ENCODE results near the gene USP30.

USP30 gene

GRCh38 chr12:109093022-109093918, 40.9 kb downstream of the USP30 start, which contains the start of gene ALKBH2:
Gene ALKBH2 (minus strand): TSS chr12:109093472. CDS start chr12:109092786, 686 bp downstream.
- H3K27me3 ChIP-seq (replicated peaks; ENCODE audit: control insufficient read depth, insufficient read depth, low read length, poor library complexity, severe bottlenecking) = no peaks in the 10 kb centered on the region
- H3K27ac ChIP-seq (ENCODE audit: insufficient read depth, low read length, poor library complexity, severe bottlenecking) = peak within 1 kb of the TSS; percentile 56
- peak within 1 kb of the TSS; percentile 59 for H3K4me3 ChIP-seq (ENCODE audit: insufficient read depth, low read depth, low read length, poor library complexity, severe bottlenecking)
- peaks cover 16% of the 10 kb centered on the region for H3K4me1 ChIP-seq (ENCODE audit: control insufficient read depth, insufficient read depth, low read length, poor library complexity, severe bottlenecking)
- DNase-seq = peak; percentile 91 to 92 (median 92)
- H3K9me3 ChIP-seq (ENCODE audit: control insufficient read depth, low read length) = no peaks in the 10 kb centered on the region
- peaks cover 6% of the 10 kb centered on the region for H3K36me3 ChIP-seq (ENCODE audit: control insufficient read depth, insufficient read depth, low read length)

GRCh38 chr12:109097140-109097434, 44.7 kb downstream of the USP30 start:
- no peak overlapping the region for H3K27ac ChIP-seq (ENCODE audit: insufficient read depth, low read length, poor library complexity, severe bottlenecking)

GRCh38 chr12:109097435-109098182, 45.2 kb downstream of the USP30 start, which contains the start of gene UNG:
Gene UNG (plus strand): TSS chr12:109097597. CDS start chr12:109097680, 83 bp downstream.
- no peaks in the 10 kb centered on the region for H3K27me3 ChIP-seq (replicated peaks; ENCODE audit: control insufficient read depth, insufficient read depth, low read length, poor library complexity, severe bottlenecking)
- H3K4me1 ChIP-seq (ENCODE audit: control insufficient read depth, insufficient read depth, low read length, poor library complexity, severe bottlenecking) = peaks cover 24% of the 10 kb centered on the region
- H3K27ac ChIP-seq (ENCODE audit: insufficient read depth, low read length, poor library complexity, severe bottlenecking) = peak within 1 kb of the TSS; percentile 56
- H3K4me3 ChIP-seq (ENCODE audit: insufficient read depth, low read depth, low read length, poor library complexity, severe bottlenecking) = peak within 1 kb of the TSS; percentile 73
- peak; percentile 90 to 96 (median 95) for DNase-seq
- peaks cover 7% of the 10 kb centered on the region for H3K36me3 ChIP-seq (ENCODE audit: control insufficient read depth, insufficient read depth, low read length)
- no peaks in the 10 kb centered on the region for H3K9me3 ChIP-seq (ENCODE audit: control insufficient read depth, low read length)

More at GRCh38 chr12:109097140-109097434, 44.7 kb downstream of the USP30 start:
- Histone ChIP-seq H3K4me1 (ENCODE audit: control insufficient read depth, insufficient read depth, low read length, poor library complexity, severe bottlenecking) (peaks cover 27% of the 10 kb centered on the region), H3K27me3 (replicated peaks; ENCODE audit: control insufficient read depth, insufficient read depth, low read length, poor library complexity, severe bottlenecking) (no peaks in the 10 kb centered on the region), H3K9me3 (ENCODE audit: control insufficient read depth, low read length) (no peaks in the 10 kb centered on the region), H3K4me3 (ENCODE audit: insufficient read depth, low read depth, low read length, poor library complexity, severe bottlenecking) (no peak overlapping the region), H3K36me3 (ENCODE audit: control insufficient read depth, insufficient read depth, low read length) (peaks cover 7% of the 10 kb centered on the region)
- no peak for DNase-seq

- Histone ChIP-seq H3K4me1 (ENCODE audit: control insufficient read depth, insufficient read depth, low read length, poor library complexity, severe bottlenecking) (peaks cover 22% of the 10 kb centered on the region), H3K27me3 (replicated peaks; ENCODE audit: control insufficient read depth, insufficient read depth, low read length, poor library complexity, severe bottlenecking) (no peaks in the 10 kb centered on the region), H3K9me3 (ENCODE audit: control insufficient read depth, low read length) (no peaks in the 10 kb centered on the region), H3K36me3 (ENCODE audit: control insufficient read depth, insufficient read depth, low read length) (peaks cover 10% of the 10 kb centered on the region), H3K27ac (ENCODE audit: insufficient read depth, low read length, poor library complexity, severe bottlenecking) (peak overlapping the region; percentile 56), H3K4me3 (ENCODE audit: insufficient read depth, low read depth, low read length, poor library complexity, severe bottlenecking) (peak overlapping the region; percentile 73)
- no peak for DNase-seq
Measured at GRCh38 chr12:109098183-109098604, 45.8 kb downstream of the USP30 start.

- H3K9me3 ChIP-seq (ENCODE audit: control insufficient read depth, low read length) = no peaks in the 10 kb centered on the region
- H3K4me1 ChIP-seq (ENCODE audit: control insufficient read depth, insufficient read depth, low read length, poor library complexity, severe bottlenecking) = peaks cover 20% of the 10 kb centered on the region
- peaks cover 14% of the 10 kb centered on the region for H3K36me3 ChIP-seq (ENCODE audit: control insufficient read depth, insufficient read depth, low read length)
- no peak for DNase-seq
- no peaks in the 10 kb centered on the region for H3K27me3 ChIP-seq (replicated peaks; ENCODE audit: control insufficient read depth, insufficient read depth, low read length, poor library complexity, severe bottlenecking)
- H3K4me3 ChIP-seq (ENCODE audit: insufficient read depth, low read depth, low read length, poor library complexity, severe bottlenecking) = peak overlapping the region; percentile 73
- H3K27ac ChIP-seq (ENCODE audit: insufficient read depth, low read length, poor library complexity, severe bottlenecking) = peak overlapping the region; percentile 56
Measured at GRCh38 chr12:109098651-109099050, 46.3 kb downstream of the USP30 start.

GRCh38 chr12:109099431-109100020, 47.1 kb downstream of the USP30 start:
- H3K27me3 ChIP-seq (replicated peaks; ENCODE audit: control insufficient read depth, insufficient read depth, low read length, poor library complexity, severe bottlenecking) = no peaks in the 10 kb centered on the region
- H3K4me3 ChIP-seq (ENCODE audit: insufficient read depth, low read depth, low read length, poor library complexity, severe bottlenecking) = peak overlapping the region; percentile 73
- peaks cover 17% of the 10 kb centered on the region for H3K4me1 ChIP-seq (ENCODE audit: control insufficient read depth, insufficient read depth, low read length, poor library complexity, severe bottlenecking)
- DNase-seq = no peak
- H3K9me3 ChIP-seq (ENCODE audit: control insufficient read depth, low read length) = no peaks in the 10 kb centered on the region
- H3K27ac ChIP-seq (ENCODE audit: insufficient read depth, low read length, poor library complexity, severe bottlenecking) = peak overlapping the region; percentile 56
- peaks cover 22% of the 10 kb centered on the region for H3K36me3 ChIP-seq (ENCODE audit: control insufficient read depth, insufficient read depth, low read length)

GRCh38 chr12:109100741-109101140, 48.4 kb downstream of the USP30 start:
- no peak overlapping the region for H3K27ac ChIP-seq (ENCODE audit: insufficient read depth, low read length, poor library complexity, severe bottlenecking)
- no peak overlapping the region for H3K4me3 ChIP-seq (ENCODE audit: insufficient read depth, low read depth, low read length, poor library complexity, severe bottlenecking)
- H3K36me3 ChIP-seq (ENCODE audit: control insufficient read depth, insufficient read depth, low read length) = peaks cover 33% of the 10 kb centered on the region
- H3K9me3 ChIP-seq (ENCODE audit: control insufficient read depth, low read length) = no peaks in the 10 kb centered on the region
- H3K27me3 ChIP-seq (replicated peaks; ENCODE audit: control insufficient read depth, insufficient read depth, low read length, poor library complexity, severe bottlenecking) = no peaks in the 10 kb centered on the region
- H3K4me1 ChIP-seq (ENCODE audit: control insufficient read depth, insufficient read depth, low read length, poor library complexity, severe bottlenecking) = peaks cover 17% of the 10 kb centered on the region
- no peak for DNase-seq

GRCh38 chr12:109102491-109102890, 50.1 kb downstream of the USP30 start:
- no peak for DNase-seq
- H3K27me3 ChIP-seq (replicated peaks; ENCODE audit: control insufficient read depth, insufficient read depth, low read length, poor library complexity, severe bottlenecking) = no peaks in the 10 kb centered on the region
- H3K27ac ChIP-seq (ENCODE audit: insufficient read depth, low read length, poor library complexity, severe bottlenecking) = no peak overlapping the region
- H3K9me3 ChIP-seq (ENCODE audit: control insufficient read depth, low read length) = no peaks in the 10 kb centered on the region
- no peak overlapping the region for H3K4me3 ChIP-seq (ENCODE audit: insufficient read depth, low read depth, low read length, poor library complexity, severe bottlenecking)
- H3K36me3 ChIP-seq (ENCODE audit: control insufficient read depth, insufficient read depth, low read length) = peaks cover 45% of the 10 kb centered on the region
- peaks cover 13% of the 10 kb centered on the region for H3K4me1 ChIP-seq (ENCODE audit: control insufficient read depth, insufficient read depth, low read length, poor library complexity, severe bottlenecking)

GRCh38 chr12:109105176-109105575, 52.8 kb downstream of the USP30 start:
- H3K27me3 ChIP-seq (replicated peaks; ENCODE audit: control insufficient read depth, insufficient read depth, low read length, poor library complexity, severe bottlenecking) = no peaks in the 10 kb centered on the region
- peaks cover 45% of the 10 kb centered on the region for H3K36me3 ChIP-seq (ENCODE audit: control insufficient read depth, insufficient read depth, low read length)
- H3K9me3 ChIP-seq (ENCODE audit: control insufficient read depth, low read length) = no peaks in the 10 kb centered on the region
- DNase-seq = no peak
- no peak overlapping the region for H3K4me3 ChIP-seq (ENCODE audit: insufficient read depth, low read depth, low read length, poor library complexity, severe bottlenecking)
- H3K27ac ChIP-seq (ENCODE audit: insufficient read depth, low read length, poor library complexity, severe bottlenecking) = no peak overlapping the region
- no peaks in the 10 kb centered on the region for H3K4me1 ChIP-seq (ENCODE audit: control insufficient read depth, insufficient read depth, low read length, poor library complexity, severe bottlenecking)
